Activated CD8-positive, alpha-beta memory T cell treated with anti-CD3 and anti-CD28 coated beads for 48 hours (primary cell): Measurements from ENCODE around the gene ADGRG3.

Source experiments
- DNase-seq, 3 experiments: peaks; one replicate each; pipeline ENCODE4 v3.0.0-alpha.2; 2020; ENCODE audit warnings: low read depth in 2 of 3, low spot score in 2 of 3

The ADGRG3 gene

DNA sequence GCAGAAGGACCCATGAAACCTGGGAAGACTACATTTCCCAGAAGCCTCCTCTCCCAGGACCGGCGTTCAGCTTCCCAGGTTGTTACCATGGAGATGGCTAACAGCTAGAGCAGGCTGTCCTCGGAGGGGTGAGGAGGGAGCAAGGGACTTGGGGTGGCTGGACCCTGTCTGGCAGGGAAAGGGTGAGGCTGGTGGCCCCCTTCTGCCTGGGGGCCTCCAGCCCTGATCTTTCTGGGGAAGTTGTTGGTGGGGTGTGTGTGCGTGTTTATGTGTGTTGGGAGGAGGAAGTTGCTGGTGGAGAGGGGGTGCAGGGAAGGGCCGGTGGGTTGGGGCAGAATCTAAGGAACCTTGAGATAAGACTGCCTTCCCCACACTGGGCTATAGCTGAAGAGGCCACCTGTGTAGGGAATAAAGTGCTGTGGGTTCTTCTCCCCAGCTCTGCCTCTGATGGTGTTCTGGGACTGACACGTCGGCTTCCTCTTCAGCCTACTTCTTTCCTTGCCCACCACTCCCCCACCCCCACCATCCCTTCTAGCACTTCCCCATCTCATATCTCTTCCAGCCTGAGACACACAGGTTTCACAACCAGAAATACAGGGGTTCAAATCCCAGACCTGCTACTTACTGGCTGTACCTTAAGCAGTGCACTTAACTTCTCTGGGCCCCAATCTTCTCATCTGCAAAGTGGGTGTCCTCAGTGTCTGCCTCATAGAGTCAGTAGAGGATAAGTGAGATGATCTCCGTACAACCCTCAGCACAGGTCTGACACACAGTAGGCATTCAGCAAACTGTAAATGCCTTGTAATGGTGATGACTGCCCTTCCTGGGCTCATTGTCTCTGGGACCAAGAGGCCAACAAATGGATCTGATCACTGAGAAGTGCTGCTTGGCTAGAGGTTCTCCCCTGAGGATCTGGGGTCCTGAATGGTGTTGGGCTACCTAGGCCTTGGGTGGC lies 26.9 kb downstream of the ADGRG3 start, which contains the start of gene DRC7:
DRC7 (plus strand) TSS at position 82 of the 955 bp plus-strand sequence. CDS start 3,144 bp downstream, outside the sequence.
- DNase-seq, result no peak

GRCh38 chr16:57695680-57696069 lies 27.6 kb downstream of the ADGRG3 start:
- DNase-seq, result no peak

DNA sequence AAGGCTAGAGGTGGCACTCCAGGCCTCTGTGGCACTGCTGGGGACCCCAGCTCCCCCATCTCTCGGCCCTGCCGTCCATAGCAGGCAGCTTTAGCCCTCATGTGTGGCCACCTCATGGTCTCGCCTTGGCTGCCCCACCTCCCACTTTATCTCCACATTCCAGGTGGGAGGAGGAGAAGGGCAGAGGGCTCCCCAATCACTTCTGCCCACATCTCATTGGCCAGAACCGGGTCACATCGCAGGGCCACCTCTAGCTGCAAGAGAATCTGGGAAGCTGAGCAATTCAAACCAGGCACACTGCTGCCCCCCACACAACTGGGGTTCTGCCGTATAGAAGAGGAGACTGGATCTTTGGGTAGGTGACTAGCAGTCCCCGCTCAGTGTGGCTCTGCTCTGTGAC lies 28.1 kb downstream of the ADGRG3 start:
- no peak for DNase-seq

GRCh38 chr16:57697896-57698537 lies 29.9 kb downstream of the ADGRG3 start:
- DNase-seq, result no peak

- DNase-seq, result no peak
These were observed 30.8 kb downstream of the ADGRG3 start for GRCh38 chr16:57698812-57699405.

DNA sequence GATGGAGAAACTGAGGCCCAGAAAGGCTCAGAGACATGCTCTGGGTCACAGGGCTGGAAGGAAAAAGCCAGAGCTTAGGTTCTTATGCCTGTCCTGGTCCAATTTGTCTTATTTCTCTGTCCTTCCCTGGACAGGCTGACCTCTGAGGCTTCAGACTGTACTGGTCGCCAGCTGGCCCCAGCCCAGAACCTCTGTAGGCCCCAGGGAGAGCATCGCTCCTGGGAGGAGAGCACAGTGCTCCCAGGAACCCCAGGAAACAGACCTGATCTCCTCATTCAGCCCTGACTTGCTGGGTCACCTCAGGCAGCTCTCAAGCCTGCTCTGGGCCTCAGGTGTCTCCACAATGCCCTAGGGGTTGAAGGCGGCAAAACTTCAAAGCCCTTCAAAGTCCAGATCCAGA lies 31.4 kb downstream of the ADGRG3 start:
- no peak for DNase-seq

GRCh38 chr16:57699899-57700298 lies 31.8 kb downstream of the ADGRG3 start:
- no peak for DNase-seq

GRCh38 chr16:57700781-57701551 lies 32.9 kb downstream of the ADGRG3 start:
- no peak for DNase-seq

DNA sequence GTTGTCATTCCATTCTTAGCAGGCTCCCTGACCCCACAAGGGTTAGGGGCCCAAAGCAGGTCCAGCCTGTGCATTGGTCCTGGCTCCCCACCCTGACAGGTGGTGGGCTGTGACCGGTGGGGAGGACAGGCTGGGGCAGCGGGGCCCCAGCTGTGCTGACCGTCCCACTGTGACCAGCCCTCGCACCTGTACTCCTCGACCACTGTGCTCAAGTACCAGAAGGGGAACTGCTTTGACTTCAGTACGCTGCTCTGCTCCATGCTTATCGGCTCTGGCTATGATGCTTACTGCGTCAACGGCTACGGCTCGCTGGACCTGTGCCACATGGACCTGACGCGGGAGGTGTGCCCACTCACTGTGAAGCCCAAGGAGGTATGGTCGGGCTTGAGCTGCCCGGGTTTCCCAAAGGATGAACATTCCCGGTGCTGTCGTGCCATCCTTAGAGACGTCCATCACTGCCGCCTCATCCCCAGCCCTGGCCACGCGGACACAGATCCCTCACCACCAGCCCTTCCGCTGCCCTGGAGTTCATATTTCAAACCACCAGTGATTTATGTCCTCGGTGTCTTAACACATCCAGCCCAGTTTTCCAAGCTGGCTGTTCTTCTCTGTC lies 33.8 kb downstream of the ADGRG3 start:
- DNase-seq, result no peak

DNA sequence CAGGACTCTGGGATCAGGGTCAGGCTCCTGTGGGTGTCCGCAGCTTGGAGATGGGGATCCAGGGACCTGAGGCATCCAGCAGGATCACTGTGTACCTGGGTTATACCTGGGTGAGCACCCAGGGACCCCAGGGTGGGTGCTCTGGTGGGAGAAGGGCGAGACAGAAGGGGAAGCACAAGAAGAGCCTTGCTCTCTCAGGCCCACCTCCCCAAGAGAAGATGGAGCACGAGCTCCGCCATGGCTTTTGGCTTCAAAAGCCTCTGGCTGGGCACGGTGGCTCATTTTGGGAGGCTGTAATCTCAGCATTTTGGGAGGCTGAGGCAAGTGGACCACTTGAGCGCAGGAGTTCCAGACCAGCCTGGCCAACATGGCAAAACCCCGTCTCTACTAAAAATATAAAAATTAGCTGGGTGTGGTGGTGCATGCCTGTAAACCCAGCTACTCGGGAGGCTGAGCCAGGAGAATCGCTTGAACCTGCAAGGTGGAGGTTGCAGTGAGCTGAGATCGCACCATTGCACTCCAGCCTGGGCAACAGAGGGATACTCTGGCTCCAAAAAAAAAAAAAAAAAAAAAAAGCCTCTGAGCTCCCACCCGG lies 35.4 kb downstream of the ADGRG3 start:
- DNase-seq, result no peak

- no peak for DNase-seq
These were observed 36.2 kb downstream of the ADGRG3 start for GRCh38 chr16:57704011-57704904.

DNA sequence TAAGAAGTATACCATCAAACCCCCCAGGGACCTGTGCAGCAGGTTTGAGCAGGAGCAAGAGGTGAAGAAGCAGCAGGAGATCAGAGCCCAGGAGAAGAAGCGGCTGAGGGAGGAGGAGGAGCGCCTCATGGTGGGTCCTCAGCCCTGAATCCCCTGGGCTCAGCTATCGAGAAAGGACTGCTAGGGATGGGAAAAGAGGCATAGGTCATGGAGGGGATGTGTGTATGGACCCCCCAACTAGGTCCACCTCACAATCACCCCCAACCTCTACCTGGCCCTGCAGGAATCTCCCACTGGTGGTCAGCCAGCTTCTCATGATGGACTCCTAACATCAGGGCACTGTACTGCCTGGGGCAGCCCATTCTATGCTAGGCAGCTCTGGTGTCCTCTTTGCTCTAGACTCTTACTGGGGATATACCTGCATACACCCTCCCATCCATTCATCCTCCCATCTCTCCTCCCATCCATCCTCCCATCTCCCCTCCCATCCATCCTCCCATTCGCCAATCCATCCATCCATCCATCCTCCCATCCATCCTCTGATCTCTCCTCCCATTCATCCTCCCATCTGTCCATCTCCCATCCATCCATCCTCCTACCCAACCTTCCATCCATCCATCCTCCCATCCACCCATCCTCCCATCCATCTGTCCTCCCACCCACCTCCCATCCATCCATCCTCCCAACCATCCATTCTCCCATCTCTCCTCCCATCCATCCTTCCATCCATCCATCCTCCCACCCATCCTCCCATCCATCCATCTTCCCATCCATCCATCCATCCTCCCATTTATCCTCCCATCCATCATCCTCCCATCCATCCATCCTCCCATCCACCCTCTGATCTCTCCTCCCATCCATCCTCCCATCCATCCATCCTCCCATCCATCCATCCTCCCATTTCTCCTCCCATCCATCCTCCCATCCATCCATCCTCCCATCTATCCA lies 37.1 kb downstream of the ADGRG3 start:
- no peak for DNase-seq

GRCh38 chr16:57706717-57707116 lies 38.6 kb downstream of the ADGRG3 start:
- no peak for DNase-seq

DNA sequence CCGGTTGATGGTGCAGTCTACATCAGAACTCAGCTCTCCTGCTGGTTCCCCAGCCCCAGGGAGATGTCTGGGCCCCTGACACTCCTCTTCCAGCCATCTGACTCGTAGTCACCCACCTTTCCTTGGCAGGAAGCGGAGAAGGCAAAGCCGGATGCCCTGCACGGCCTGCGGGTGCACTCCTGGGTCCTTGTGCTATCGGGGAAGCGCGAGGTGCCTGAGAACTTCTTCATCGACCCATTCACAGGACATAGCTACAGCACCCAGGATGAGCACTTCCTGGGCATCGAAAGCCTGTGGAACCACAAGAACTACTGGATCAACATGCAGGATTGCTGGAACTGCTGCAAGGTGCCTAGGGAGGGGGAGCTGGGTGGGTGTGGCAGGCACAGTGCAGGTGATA lies 39.2 kb downstream of the ADGRG3 start:
- no peak for DNase-seq

DNA sequence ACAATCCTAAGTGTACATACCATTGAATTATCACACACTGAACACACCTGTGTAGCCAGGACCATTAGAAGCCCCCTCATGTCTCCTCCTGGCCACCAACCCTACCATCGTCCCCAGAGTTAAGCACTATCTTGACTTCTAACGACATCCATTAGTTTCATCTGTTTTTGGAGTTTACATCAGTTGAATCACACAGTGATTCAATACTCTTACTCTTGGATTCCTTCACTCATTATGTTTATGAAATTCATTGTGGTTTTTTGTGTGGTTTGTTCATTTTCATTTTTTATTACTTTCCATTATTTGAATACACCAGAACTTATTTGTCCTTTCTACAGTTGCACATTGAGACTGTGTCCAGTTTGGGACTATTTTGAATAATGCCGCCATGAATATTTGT lies 40.1 kb downstream of the ADGRG3 start:
- DNase-seq, result no peak

- no peak for DNase-seq
These were observed 41.6 kb downstream of the ADGRG3 start for GRCh38 chr16:57709663-57710062.

GRCh38 chr16:57711346-57711745 lies 43.2 kb downstream of the ADGRG3 start:
- no peak for DNase-seq

- no peak for DNase-seq
These were observed 43.9 kb downstream of the ADGRG3 start for GRCh38 chr16:57711993-57712392.
